Natural killer cell treated with Interleukin-12 subunit alpha and Interleukin-12 subunit beta and Interleukin-15 and Interleukin-18, amount 100 ng/mL, for 72 hours (primary cell): Measurements from ENCODE around the gene ARSB. TPM values are rescaled to one million over a fixed set of nuclear protein-coding genes. Genes with fewer than 3 reads are reported as not detected.

ENCODE experiments used
- ATAC-seq, 2 donors: fragments of 150-1000 bp; cut with Tn5 transposase in 1 of 2; sonication (Bioruptor Pico), chemical (Tn5 transposase) in 1 of 2; 2 replicates each; pipeline ENCODE4 v1.10.0; 2021
- DNase-seq: peaks from one replicate; pipeline ENCODE4 v3.0.0; 2022; ENCODE audit warnings: low spot score
- H3K27ac Mint-ChIP-seq, 2 donors: 1 replicate in 1 of 2; 2 replicates in 1 of 2; pipeline ENCODE4 v1.8.0; 2022; ENCODE audit warnings: mixed read lengths in 2 of 2, mild to moderate bottlenecking in 1 of 2, moderate library complexity in 1 of 2
- H3K27me3 Mint-ChIP-seq, 2 donors: 1 replicate in 1 of 2; 2 replicates in 1 of 2; pipeline ENCODE4 v1.8.0; 2022; ENCODE audit warnings: mixed read lengths in 2 of 2
- H3K36me3 Mint-ChIP-seq: one replicate; pipeline ENCODE4 v1.8.0; 2022; ENCODE audit warnings: mixed read lengths
- H3K4me1 Mint-ChIP-seq, 2 donors: 1 replicate in 1 of 2; 2 replicates in 1 of 2; pipeline ENCODE4 v1.8.0; 2022; ENCODE audit warnings: low read depth in 2 of 2, mixed read lengths in 2 of 2, mild to moderate bottlenecking in 1 of 2
- H3K4me3 Mint-ChIP-seq: one replicate; pipeline ENCODE4 v1.8.0; 2022; ENCODE audit warnings: mixed read lengths
- H3K9me3 Mint-ChIP-seq: 2 replicates; pipeline ENCODE4 v1.8.0; 2022; ENCODE audit warnings: mixed read lengths
- total RNA-seq, 2 donors: library from RNA; stranded (reverse); gene quantifications; one replicate each; pipeline ENCODE4 v1.2.3, GENCODE V29; 2022

Gene ARSB
- total RNA-seq, 2 donors from 2014 or later, result 15.4 to 22.3 TPM

DNA sequence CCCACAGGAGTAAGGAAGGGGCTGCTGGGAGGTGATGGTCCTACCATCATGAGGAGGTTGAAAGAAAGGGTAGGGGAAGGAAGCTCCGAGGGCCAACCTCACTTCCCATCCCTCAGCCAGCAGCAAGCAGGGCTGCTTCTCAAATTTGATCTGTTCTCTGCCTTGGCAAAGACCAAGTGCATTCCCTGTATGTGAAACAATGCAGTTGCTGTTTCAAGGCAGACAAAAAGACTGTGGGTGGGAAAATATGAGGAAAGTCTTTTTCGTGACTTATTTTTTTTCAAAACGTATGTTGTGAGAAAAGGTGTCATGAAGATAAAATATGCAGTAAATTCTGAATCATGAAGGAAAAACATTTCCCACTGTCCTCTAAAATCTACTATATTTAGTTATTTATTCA is 165.9 kb downstream of the ARSB start:
- Mint-ChIP-seq H3K27ac (no peak overlapping the region), H3K4me1 (no peaks in the 10 kb centered on the region), H3K27me3 (no peaks in the 10 kb centered on the region), H3K9me3 (no peaks in the 10 kb centered on the region), H3K4me3 (no peak overlapping the region), H3K36me3 (no peaks in the 10 kb centered on the region)
- no peak for DNase-seq
- no peak for ATAC-seq

GRCh38 chr5:78816143-78816765 is 168.9 kb downstream of the ARSB start:
- Mint-ChIP-seq H3K36me3 (no peaks in the 10 kb centered on the region), H3K9me3 (no peaks in the 10 kb centered on the region), H3K27me3 (no peaks in the 10 kb centered on the region), H3K27ac (no peak overlapping the region), H3K4me1 (no peaks in the 10 kb centered on the region), H3K4me3 (no peak overlapping the region)
- DNase-seq (no peak), ATAC-seq (no peak)

- no peaks in the 10 kb centered on the region for H3K27me3 Mint-ChIP-seq
- H3K27ac Mint-ChIP-seq, result no peak overlapping the region
- no peak overlapping the region for H3K4me3 Mint-ChIP-seq
- H3K9me3 Mint-ChIP-seq, result no peaks in the 10 kb centered on the region
- H3K4me1 Mint-ChIP-seq, result no peaks in the 10 kb centered on the region
- DNase-seq, result no peak
- ATAC-seq, result no peak
- H3K36me3 Mint-ChIP-seq, result no peaks in the 10 kb centered on the region
Measured at GRCh38 chr5:78813906-78814530, 171.1 kb downstream of the ARSB start.

GRCh38 chr5:78813286-78813685 is 171.8 kb downstream of the ARSB start:
- ATAC-seq, result no peak
- Mint-ChIP-seq H3K36me3 (no peaks in the 10 kb centered on the region), H3K27me3 (no peaks in the 10 kb centered on the region), H3K27ac (no peak overlapping the region), H3K4me1 (no peaks in the 10 kb centered on the region), H3K4me3 (no peak overlapping the region), H3K9me3 (no peaks in the 10 kb centered on the region)
- DNase-seq, result no peak

- Mint-ChIP-seq H3K27me3 (no peaks in the 10 kb centered on the region), H3K36me3 (no peaks in the 10 kb centered on the region), H3K9me3 (no peaks in the 10 kb centered on the region), H3K4me3 (no peak overlapping the region), H3K4me1 (no peaks in the 10 kb centered on the region), H3K27ac (no peak overlapping the region)
- no peak for ATAC-seq
- no peak for DNase-seq
Measured at GRCh38 chr5:78811866-78812265, 173.2 kb downstream of the ARSB start.

- no peak overlapping the region for H3K27ac Mint-ChIP-seq
Measured at GRCh38 chr5:78811121-78811817, 173.8 kb downstream of the ARSB start.

GRCh38 chr5:78810098-78810920 is 174.8 kb downstream of the ARSB start:
- no peaks in the 10 kb centered on the region for H3K4me1 Mint-ChIP-seq
- no peaks in the 10 kb centered on the region for H3K9me3 Mint-ChIP-seq
- H3K4me3 Mint-ChIP-seq, result no peak overlapping the region
- DNase-seq (no peak), ATAC-seq (no peak)
- no peaks in the 10 kb centered on the region for H3K36me3 Mint-ChIP-seq
- H3K27ac Mint-ChIP-seq, result no peak overlapping the region
- H3K27me3 Mint-ChIP-seq, result no peaks in the 10 kb centered on the region

More at GRCh38 chr5:78811121-78811817, 173.8 kb downstream of the ARSB start:
- Mint-ChIP-seq H3K4me1 (no peaks in the 10 kb centered on the region), H3K9me3 (no peaks in the 10 kb centered on the region), H3K27me3 (no peaks in the 10 kb centered on the region), H3K36me3 (no peaks in the 10 kb centered on the region), H3K4me3 (no peak overlapping the region)
- no peak for DNase-seq
- no peak for ATAC-seq

- H3K27me3 Mint-ChIP-seq, result no peaks in the 10 kb centered on the region
- H3K27ac Mint-ChIP-seq, result no peak overlapping the region
- H3K36me3 Mint-ChIP-seq, result no peaks in the 10 kb centered on the region
- no peaks in the 10 kb centered on the region for H3K9me3 Mint-ChIP-seq
- no peak for DNase-seq
- no peak for ATAC-seq
- H3K4me3 Mint-ChIP-seq, result no peak overlapping the region
- H3K4me1 Mint-ChIP-seq, result no peaks in the 10 kb centered on the region
Measured at GRCh38 chr5:78809444-78809843, 175.7 kb downstream of the ARSB start.

- no peaks in the 10 kb centered on the region for H3K4me1 Mint-ChIP-seq
- H3K27ac Mint-ChIP-seq, result no peak overlapping the region
- no peak overlapping the region for H3K4me3 Mint-ChIP-seq
- no peak for ATAC-seq
- H3K36me3 Mint-ChIP-seq, result no peaks in the 10 kb centered on the region
- no peaks in the 10 kb centered on the region for H3K27me3 Mint-ChIP-seq
- no peaks in the 10 kb centered on the region for H3K9me3 Mint-ChIP-seq
- no peak for DNase-seq
Measured at GRCh38 chr5:78808818-78809217, 176.3 kb downstream of the ARSB start.

DNA sequence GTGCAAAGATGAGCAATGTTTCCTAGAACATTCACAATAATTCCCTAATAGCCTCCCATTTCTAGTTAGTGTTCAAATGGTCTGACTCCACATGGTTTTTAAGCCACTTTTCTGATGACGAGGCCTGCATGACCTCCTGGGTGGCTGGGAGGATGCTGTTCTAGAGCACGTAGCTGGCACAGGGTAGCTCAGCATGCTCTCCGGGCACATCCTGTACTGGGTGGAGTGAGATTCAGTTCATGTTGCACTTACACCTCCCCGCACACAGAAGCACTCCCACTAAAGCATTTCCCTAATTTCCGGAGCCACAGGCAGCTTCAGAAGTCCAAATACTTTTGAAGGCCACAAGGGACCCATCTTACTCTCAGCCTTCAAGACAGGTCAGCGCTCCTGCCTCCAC is 176.7 kb downstream of the ARSB start:
- no peaks in the 10 kb centered on the region for H3K36me3 Mint-ChIP-seq

GRCh38 chr5:78806544-78806943 is 178.6 kb downstream of the ARSB start:
- ATAC-seq (no peak), DNase-seq (no peak)
- H3K27me3 Mint-ChIP-seq, result no peaks in the 10 kb centered on the region
- no peak overlapping the region for H3K27ac Mint-ChIP-seq
- H3K4me1 Mint-ChIP-seq, result peaks cover 0 to 6% of the 10 kb centered on the region in 2 donors
- H3K9me3 Mint-ChIP-seq, result no peaks in the 10 kb centered on the region
- H3K36me3 Mint-ChIP-seq, result peaks cover 8% of the 10 kb centered on the region
- no peak overlapping the region for H3K4me3 Mint-ChIP-seq

More for the DNA sequence above, 176.7 kb downstream of the ARSB start:
- Mint-ChIP-seq H3K4me1 (no peaks in the 10 kb centered on the region), H3K9me3 (no peaks in the 10 kb centered on the region), H3K27me3 (no peaks in the 10 kb centered on the region), H3K27ac (no peak overlapping the region), H3K4me3 (no peak overlapping the region)
- no peak for ATAC-seq
- DNase-seq, result no peak

GRCh38 chr5:78805474-78806124 is 179.5 kb downstream of the ARSB start:
- peaks cover 17% of the 10 kb centered on the region for H3K36me3 Mint-ChIP-seq

DNA sequence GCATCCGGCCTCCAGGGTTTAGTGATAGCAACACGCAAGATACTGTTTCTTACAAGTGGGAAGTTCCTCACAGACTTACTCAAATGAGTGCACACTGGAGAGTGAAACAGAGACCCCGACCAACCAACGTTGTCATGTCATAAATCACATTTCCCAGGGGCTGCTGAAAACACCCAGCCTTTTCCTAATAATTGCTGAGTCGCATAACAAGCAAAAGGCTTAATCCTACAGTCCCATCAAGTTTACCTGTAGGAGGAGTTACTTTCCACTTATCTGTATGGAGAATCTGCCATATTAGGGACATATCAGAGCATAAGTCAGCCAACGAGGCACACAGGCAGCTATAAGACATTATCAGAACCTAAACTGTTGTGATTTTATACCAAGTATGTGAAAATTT is 180.1 kb downstream of the ARSB start:
- Mint-ChIP-seq H3K27ac (no peak overlapping the region), H3K36me3 (peaks cover 20% of the 10 kb centered on the region), H3K27me3 (no peaks in the 10 kb centered on the region), H3K4me3 (no peak overlapping the region), H3K4me1 (peaks cover 0 to 8% of the 10 kb centered on the region in 2 donors), H3K9me3 (no peaks in the 10 kb centered on the region)
- no peak for DNase-seq
- ATAC-seq, result no peak

More at GRCh38 chr5:78805474-78806124, 179.5 kb downstream of the ARSB start:
- Mint-ChIP-seq H3K27ac (no peak overlapping the region), H3K27me3 (no peaks in the 10 kb centered on the region), H3K9me3 (no peaks in the 10 kb centered on the region), H3K4me3 (no peak overlapping the region), H3K4me1 (peaks cover 0 to 8% of the 10 kb centered on the region in 2 donors)
- DNase-seq (no peak), ATAC-seq (no peak)
